PC-3 (cell line): Measurements from ENCODE around the gene LGI1.

Source experiments
- EZH2 ChIP-seq: fragments of 300-600 bp; sonication (generic); IDR thresholded peaks from one replicate; pipeline ENCODE4 v1.6.1; 2017; ENCODE audit warnings: antibody characterized with exemption, mild to moderate bottlenecking, low read length; ENCODE audit not compliant: unreplicated experiment
- EZH2phosphoT487 ChIP-seq: fragments of 300-600 bp; sonication (generic); IDR thresholded peaks from 2 replicates; pipeline ENCODE4 v1.6.1; 2018; ENCODE audit warnings: mild to moderate bottlenecking, antibody characterized with exemption, low read length, borderline replicate concordance
- TF ChIP-seq, protein P1 (sequence below): fragments of 300-600 bp; sonication (generic); conservative IDR thresholded peaks from 2 replicates; pipeline ENCODE4 v1.5.1; 2017; ENCODE audit warnings: antibody characterized with exemption, low read depth, mild to moderate bottlenecking, low read length

GRCh38 chr10:93767724-93768399 lies 10.1 kb downstream of the LGI1 start:
- TF ChIP-seq, protein P1, sequence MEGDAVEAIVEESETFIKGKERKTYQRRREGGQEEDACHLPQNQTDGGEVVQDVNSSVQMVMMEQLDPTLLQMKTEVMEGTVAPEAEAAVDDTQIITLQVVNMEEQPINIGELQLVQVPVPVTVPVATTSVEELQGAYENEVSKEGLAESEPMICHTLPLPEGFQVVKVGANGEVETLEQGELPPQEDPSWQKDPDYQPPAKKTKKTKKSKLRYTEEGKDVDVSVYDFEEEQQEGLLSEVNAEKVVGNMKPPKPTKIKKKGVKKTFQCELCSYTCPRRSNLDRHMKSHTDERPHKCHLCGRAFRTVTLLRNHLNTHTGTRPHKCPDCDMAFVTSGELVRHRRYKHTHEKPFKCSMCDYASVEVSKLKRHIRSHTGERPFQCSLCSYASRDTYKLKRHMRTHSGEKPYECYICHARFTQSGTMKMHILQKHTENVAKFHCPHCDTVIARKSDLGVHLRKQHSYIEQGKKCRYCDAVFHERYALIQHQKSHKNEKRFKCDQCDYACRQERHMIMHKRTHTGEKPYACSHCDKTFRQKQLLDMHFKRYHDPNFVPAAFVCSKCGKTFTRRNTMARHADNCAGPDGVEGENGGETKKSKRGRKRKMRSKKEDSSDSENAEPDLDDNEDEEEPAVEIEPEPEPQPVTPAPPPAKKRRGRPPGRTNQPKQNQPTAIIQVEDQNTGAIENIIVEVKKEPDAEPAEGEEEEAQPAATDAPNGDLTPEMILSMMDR: no peak
- TF ChIP-seq EZH2: no peak
- no peak for TF ChIP-seq EZH2phosphoT487
